Stomach (tissue), 4 donors: ENCODE data around the gene KBTBD3.

ENCODE experiments used
- EP300 ChIP-seq: sonication (generic); formaldehyde crosslinking; IDR thresholded peaks from one replicate; pipeline ENCODE4 v1.6.1; 2017; ENCODE audit warnings: antibody characterized with exemption
- POLR2A ChIP-seq, 4 donors: fragments of 450-650 bp; IDR thresholded peaks; one replicate each; pipeline ENCODE4 v1.6.1; 2016; ENCODE audit warnings: antibody characterized with exemption in 4 of 4, control low read depth in 2 of 4, mild to moderate bottlenecking in 1 of 4, moderate library complexity in 1 of 4
- POLR2AphosphoS5 ChIP-seq, 3 donors: sonication (generic); formaldehyde crosslinking; IDR thresholded peaks; one replicate each; pipeline ENCODE4 v1.6.1; 2016; ENCODE audit warnings: antibody characterized with exemption in 3 of 3
- TF ChIP-seq, protein P1 (sequence below), 7 experiments: fragments of 450-650 bp in 4 of 7; fragments of 200-600 bp in 3 of 7; sonication (generic) in 3 of 7; IDR thresholded peaks; one replicate each; pipeline ENCODE4 v1.5.1; 2016 to 2019; ENCODE audit warnings: antibody characterized with exemption in 7 of 7, control low read depth in 2 of 7, mild to moderate bottlenecking in 1 of 7

DNA sequence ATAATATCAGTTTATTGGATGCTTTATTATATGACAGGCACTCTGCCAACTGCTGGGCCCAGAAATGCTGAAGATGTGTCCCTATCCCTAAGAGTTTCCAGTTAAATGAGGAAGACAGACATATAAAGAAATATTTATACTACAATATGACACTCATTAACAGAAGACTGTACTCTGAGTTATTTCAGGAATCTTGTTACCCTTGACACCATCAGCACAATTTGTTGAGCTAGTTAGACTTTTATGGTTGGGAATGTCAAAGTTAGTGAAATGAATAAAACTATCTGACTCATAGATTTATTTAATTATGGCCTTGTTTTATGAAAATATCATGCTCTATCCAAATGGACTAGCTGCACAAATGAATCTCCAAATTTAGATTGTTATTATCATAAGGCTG lies 29.5 kb downstream of the KBTBD3 start:
- TF ChIP-seq, protein P1, sequence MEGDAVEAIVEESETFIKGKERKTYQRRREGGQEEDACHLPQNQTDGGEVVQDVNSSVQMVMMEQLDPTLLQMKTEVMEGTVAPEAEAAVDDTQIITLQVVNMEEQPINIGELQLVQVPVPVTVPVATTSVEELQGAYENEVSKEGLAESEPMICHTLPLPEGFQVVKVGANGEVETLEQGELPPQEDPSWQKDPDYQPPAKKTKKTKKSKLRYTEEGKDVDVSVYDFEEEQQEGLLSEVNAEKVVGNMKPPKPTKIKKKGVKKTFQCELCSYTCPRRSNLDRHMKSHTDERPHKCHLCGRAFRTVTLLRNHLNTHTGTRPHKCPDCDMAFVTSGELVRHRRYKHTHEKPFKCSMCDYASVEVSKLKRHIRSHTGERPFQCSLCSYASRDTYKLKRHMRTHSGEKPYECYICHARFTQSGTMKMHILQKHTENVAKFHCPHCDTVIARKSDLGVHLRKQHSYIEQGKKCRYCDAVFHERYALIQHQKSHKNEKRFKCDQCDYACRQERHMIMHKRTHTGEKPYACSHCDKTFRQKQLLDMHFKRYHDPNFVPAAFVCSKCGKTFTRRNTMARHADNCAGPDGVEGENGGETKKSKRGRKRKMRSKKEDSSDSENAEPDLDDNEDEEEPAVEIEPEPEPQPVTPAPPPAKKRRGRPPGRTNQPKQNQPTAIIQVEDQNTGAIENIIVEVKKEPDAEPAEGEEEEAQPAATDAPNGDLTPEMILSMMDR (IDR thresholded peaks at IDR 0.05) = no peak
- TF ChIP-seq EP300 (no peak), POLR2AphosphoS5 (IDR thresholded peaks at IDR 0.05) (no peak), POLR2A (IDR thresholded peaks at IDR 0.05) (no peak)
